ENCODE results near the gene ZNF879.

ZNF879 gene

DNA sequence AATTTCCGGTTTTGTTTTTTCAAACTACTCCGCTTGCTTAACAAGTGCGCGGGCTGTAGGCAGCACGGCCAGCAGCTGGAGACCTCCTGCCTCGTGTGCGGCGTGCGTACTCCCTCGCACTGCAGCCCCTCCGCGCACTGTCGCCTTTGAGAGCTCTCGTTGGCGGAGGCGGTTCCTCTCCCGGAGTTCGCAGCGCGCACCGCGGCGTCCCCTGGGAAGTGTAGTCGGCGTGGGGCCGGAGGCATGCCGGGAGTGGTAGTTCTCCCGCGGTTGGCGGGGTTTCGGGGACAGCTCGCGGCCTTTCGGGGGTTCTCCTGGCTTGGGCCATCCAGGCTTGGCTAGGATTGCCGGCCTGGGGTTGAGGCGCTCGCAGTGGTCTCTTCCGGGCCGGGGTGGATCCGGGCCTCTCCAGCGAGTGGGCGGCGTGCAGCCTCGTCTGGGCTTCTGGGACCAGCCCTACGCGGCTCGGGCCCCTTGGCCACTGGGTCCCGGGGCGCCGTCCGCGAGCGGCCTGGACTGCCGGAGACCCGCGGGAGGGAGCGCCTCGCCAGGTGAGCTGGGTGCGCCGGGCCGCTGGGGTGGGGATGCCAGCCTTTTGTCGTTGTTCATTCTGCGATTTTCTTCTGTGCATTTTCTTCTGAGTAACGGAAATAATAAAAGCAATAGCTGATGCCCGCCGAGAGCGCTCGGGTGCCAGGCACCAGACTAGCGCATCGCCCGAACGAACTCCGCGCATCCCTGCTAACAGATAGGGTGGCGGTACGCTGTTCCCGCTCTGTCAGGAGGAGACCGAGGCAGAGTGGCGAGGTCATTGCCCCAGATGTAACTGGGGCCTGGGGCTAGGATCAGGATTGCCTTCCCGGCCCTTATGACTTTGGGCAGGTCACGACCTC is 36.8 kb downstream of the ZNF879 start, which contains the start of gene ZNF354C (continued):
- TF ChIP-seq ZIC2 (tag by site-specific recombination; IDR thresholded peaks at IDR 0.05), result peak; percentile 54
- TF ChIP-seq ZNF555 (tag by site-specific recombination; conservative IDR thresholded peaks at IDR 0.05), result no peak
- no peak for TF ChIP-seq PRDM6 (tag by site-specific recombination; IDR thresholded peaks at IDR 0.05)
- TF ChIP-seq ZBTB21 (tag by site-specific recombination; IDR thresholded peaks at IDR 0.05), result 0 out of 2 replicates have a peak, but pooled peaks have one; percentile 37
- no peak for TF ChIP-seq ZSCAN18 (tag by site-specific recombination; IDR thresholded peaks at IDR 0.05)
- no peak for TF ChIP-seq ZNF169 (tag by site-specific recombination; IDR thresholded peaks at IDR 0.05)
- no peak for TF ChIP-seq ZBTB49 (tag by site-specific recombination; IDR thresholded peaks at IDR 0.05; ENCODE audit: low read depth)
- no peak for TF ChIP-seq ZBTB1 (tag by site-specific recombination; IDR thresholded peaks at IDR 0.05)
- no peak for TF ChIP-seq BCL11B (tag by site-specific recombination; IDR thresholded peaks at IDR 0.05; ENCODE audit: low read depth)
- peak; percentile 13; the same call in 1 of the 2 replicates for TF ChIP-seq PATZ1 (tag by site-specific recombination; IDR thresholded peaks at IDR 0.05)
- TF ChIP-seq REPIN1 (tag by site-specific recombination; IDR thresholded peaks at IDR 0.05; ENCODE audit: low read depth), result no peak
- peak; percentile 59 for TF ChIP-seq ZNF335 (tag by site-specific recombination; conservative IDR thresholded peaks at IDR 0.05)
- no peak for TF ChIP-seq MEIS1 (CRISPR knock-in tag; IDR thresholded peaks at IDR 0.05; ENCODE audit: borderline replicate concordance)
- no peak for TF ChIP-seq ZNF792 (tag by site-specific recombination; IDR thresholded peaks at IDR 0.05)
- peak; percentile 57 for TF ChIP-seq SP2 (tag by site-specific recombination; IDR thresholded peaks at IDR 0.05)
- no peak for TF ChIP-seq ZNF391 (tag by site-specific recombination; IDR thresholded peaks at IDR 0.05; ENCODE audit: borderline replicate concordance, low read depth)
- no peak for TF ChIP-seq GFI1B (tag by site-specific recombination; IDR thresholded peaks at IDR 0.05)
- TF ChIP-seq KLF16 (tag by site-specific recombination; IDR thresholded peaks at IDR 0.05), result no peak
- no peak for TF ChIP-seq TCF7L2 (IDR thresholded peaks at IDR 0.05; ENCODE audit: borderline replicate concordance, low read depth, low read length)
- TF ChIP-seq HOXA7 (CRISPR knock-in tag; IDR thresholded peaks at IDR 0.05; ENCODE audit: borderline replicate concordance), result no peak
- TF ChIP-seq ZNF549 (tag by site-specific recombination; IDR thresholded peaks at IDR 0.05), result no peak
- no peak for TF ChIP-seq YY1 (tag by site-specific recombination; IDR thresholded peaks at IDR 0.05)
- TF ChIP-seq ZNF621 (tag by site-specific recombination; IDR thresholded peaks at IDR 0.05), result no peak
- TF ChIP-seq ZSCAN30 (tag by site-specific recombination; IDR thresholded peaks at IDR 0.05), result no peak
- TF ChIP-seq, protein P1, sequence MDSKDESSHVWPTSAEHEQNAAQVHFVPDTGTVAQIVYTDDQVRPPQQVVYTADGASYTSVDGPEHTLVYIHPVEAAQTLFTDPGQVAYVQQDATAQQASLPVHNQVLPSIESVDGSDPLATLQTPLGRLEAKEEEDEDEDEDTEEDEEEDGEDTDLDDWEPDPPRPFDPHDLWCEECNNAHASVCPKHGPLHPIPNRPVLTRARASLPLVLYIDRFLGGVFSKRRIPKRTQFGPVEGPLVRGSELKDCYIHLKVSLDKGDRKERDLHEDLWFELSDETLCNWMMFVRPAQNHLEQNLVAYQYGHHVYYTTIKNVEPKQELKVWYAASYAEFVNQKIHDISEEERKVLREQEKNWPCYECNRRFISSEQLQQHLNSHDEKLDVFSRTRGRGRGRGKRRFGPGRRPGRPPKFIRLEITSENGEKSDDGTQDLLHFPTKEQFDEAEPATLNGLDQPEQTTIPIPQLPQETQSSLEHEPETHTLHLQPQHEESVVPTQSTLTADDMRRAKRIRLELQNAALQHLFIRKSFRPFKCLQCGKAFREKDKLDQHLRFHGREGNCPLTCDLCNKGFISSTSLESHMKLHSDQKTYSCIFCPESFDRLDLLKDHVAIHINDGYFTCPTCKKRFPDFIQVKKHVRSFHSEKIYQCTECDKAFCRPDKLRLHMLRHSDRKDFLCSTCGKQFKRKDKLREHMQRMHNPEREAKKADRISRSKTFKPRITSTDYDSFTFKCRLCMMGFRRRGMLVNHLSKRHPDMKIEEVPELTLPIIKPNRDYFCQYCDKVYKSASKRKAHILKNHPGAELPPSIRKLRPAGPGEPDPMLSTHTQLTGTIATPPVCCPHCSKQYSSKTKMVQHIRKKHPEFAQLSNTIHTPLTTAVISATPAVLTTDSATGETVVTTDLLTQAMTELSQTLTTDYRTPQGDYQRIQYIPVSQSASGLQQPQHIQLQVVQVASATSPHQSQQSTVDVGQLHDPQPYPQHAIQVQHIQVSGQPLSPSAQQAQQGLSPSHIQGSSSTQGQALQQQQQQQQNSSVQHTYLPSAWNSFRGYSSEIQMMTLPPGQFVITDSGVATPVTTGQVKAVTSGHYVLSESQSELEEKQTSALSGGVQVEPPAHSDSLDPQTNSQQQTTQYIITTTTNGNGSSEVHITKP (tag by site-specific recombination; IDR thresholded peaks at IDR 0.05), result no peak; the same call in 1 of the 2 replicates
- peak; percentile 51; the same call in 1 of the 2 replicates for TF ChIP-seq ZBTB17 (tag by site-specific recombination; IDR thresholded peaks at IDR 0.05)
- no peak for TF ChIP-seq ZNF16 (tag by site-specific recombination; IDR thresholded peaks at IDR 0.05; ENCODE audit: low read depth)
- no peak for TF ChIP-seq TRIM28 (IDR thresholded peaks at IDR 0.05; ENCODE audit: borderline replicate concordance, low read length)

All from HEK293 (cell line).